HG03432 (cell line): ENCODE data around the gene TRAF4.
"Not testable (repeated sequence)": the region's sequence is repeated elsewhere in the genome, so short reads cannot be mapped to it uniquely, and the experiment has no call there.

ENCODE experiments used
- ATAC-seq: cut with Tn5 transposase; IDR thresholded peaks from one replicate; pipeline ENCODE4 v1.9.1; 2021; ENCODE audit warnings: mild to moderate bottlenecking, moderate library complexity; ENCODE audit not compliant: unreplicated experiment

The TRAF4 gene

DNA sequence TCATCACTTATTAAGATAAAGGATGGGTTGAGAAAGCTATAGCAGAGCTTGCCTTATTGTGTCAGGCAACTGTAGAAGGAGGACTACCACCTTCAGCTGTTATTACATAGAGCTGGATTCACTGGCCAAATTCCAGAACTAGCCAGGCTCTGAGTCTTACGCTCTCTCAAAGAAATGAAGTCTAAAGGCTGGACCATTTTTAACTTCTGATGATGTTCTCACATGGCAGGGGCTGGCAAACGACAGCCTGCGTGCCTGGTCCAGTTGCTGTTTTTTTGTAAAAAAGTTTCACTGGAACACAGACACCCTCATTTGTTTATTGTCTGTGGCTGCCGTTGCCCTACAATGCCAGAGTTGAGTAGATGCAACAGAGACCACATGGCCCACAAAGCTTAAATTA, 21.2 kb downstream of the TRAF4 start:
- ATAC-seq: no peak

DNA sequence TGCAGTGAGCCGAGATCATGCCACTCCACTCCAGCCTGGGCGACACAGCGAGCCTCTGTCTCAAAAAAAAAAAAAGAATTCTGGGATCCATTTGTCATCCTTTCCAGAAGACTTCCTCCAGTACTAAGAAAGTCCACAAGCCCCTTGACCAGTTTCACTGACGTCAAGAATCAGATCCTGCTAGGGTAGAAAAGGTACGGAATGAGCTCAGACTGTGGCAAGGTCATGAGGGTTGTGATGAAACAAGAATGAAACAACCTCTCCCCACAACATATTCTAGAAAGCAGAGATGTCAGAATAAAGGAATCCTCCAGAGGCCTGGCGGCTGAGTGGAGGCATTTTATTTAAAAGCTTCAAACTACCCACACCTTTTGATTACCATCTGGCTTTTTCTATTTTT, 29.9 kb downstream of the TRAF4 start:
- no peak for ATAC-seq

DNA sequence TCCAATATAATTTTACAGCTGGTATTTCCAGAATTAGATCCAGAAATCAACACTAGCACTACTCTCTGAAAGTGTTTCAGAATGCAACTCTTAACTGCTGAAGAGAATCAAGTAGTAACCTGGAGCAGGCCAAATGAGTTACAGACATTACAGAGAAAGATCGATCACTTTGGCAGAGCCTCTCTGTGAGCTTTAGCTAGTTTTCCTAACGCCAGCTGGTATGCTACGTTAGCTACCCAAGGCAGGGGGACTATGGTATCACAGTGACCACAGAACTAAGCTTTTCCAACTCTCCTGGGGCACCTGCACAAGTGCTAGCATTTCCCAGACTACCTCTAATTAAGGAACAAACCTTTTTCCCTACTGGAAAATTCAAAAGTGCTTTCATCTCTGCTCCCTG, 30.4 kb downstream of the TRAF4 start:
- no peak for ATAC-seq

DNA sequence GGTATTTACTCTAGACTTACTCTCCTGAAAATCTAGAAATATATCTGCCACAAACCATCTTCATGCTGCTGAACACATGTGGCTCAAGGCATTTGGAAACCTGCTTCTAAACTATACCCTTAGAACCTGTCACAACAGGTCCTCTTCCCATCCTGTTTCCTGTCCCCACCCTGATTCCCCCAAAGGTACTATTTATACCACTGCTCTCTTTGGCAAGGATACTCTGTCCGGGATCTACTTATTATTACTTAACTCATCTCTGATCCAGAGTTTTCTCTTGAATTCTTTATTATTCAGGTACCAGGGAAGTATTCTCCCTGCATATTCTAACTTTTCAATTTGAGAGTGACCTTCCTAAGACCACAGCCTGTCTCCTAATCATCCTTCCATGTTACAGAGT, 33.4 kb downstream of the TRAF4 start:
- ATAC-seq: no peak

DNA sequence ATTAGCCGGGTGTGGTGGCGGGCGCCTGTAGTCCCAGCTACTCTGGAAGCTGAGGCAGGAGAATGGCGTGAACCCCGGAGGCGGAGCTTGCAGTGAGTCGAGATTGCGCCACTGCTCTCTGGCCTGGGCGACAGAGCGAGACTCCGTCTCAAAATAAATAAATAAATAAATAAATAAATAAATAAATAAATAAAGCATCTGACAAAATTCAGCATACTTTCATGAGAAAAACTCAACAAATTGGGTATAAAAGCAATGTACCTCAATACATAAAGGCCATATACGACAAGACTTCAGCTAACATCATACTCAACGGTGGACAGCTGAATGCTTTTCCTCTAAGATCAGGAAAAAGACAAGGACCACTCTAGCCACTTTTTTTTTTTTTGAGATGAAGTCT, 35.8 kb downstream of the TRAF4 start:
- ATAC-seq: not testable (repeated sequence)

DNA sequence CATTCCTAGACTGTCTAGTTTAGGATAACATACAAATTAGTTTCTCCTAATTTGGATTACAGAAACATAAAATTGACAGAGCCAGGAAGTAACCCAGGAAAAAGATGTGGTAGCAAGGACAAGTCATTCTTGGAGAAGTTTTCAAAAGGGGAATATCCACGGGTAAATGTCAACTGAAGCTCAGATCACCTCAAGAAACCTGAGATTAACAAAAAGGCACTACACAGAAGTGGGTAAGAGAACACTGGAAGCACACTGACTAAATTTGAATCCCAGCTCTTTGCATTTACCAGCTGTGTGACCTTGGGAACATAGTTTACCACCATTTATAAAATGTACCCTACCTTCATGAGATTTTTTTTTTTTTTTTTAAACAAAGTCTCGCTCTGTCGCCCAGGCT, 39.4 kb downstream of the TRAF4 start:
- ATAC-seq: no peak

DNA sequence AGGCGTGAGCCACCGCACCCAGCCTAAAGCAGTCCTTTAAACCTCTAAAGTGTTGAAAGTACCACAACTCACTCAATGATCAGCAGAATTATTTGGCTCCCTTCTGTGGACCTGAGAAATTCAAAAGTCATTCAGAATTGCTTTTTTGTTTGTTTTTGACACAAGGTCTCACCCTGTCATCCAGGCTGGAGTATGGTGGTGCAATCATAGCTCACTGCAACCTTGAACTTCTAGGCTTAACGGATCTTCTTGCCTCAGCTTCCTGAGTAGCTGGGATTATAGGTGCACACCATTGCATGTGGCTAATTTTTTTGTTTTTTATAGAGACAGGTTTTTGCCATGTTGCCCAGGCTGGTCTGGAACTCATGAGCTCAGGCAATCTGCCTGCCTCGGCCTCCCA, 44.3 kb downstream of the TRAF4 start:
- no peak for ATAC-seq

DNA sequence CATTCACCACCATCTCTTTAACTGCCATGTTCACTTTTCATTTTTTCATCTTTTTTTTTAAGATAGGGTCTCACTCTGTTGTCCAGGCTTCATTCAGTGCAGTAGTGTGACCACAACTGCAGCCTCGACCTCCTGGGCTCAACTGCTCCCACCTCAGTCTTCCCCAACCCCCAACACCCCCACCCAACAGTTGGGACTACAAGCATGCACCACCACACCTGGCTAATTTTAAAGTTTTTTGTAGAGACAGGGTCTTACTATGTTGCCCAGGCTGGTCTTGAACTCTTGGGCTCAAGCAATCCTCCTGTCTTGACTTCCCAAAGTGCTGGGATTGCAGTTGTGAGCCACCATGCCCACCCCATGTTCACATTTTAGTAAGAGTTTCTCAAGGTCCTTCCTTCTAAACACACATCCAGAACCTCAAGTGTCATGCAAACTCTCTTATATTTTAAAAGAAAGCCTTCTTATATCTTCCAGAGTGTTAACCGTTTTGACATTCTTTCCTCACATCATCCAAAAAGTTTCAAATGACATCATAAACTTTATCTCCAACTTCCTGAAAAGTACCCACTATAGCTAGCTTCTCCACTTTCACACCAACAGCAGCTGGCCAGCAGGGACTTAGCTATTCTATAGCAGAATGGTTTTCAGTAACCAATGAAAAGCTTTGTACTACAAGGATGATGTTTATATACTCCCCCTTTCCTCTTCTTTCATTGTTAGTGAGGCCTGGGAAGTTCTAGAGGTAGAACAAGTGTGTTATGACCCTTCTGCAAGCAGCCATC, 49.3 kb downstream of the TRAF4 start:
- ATAC-seq: no peak

DNA sequence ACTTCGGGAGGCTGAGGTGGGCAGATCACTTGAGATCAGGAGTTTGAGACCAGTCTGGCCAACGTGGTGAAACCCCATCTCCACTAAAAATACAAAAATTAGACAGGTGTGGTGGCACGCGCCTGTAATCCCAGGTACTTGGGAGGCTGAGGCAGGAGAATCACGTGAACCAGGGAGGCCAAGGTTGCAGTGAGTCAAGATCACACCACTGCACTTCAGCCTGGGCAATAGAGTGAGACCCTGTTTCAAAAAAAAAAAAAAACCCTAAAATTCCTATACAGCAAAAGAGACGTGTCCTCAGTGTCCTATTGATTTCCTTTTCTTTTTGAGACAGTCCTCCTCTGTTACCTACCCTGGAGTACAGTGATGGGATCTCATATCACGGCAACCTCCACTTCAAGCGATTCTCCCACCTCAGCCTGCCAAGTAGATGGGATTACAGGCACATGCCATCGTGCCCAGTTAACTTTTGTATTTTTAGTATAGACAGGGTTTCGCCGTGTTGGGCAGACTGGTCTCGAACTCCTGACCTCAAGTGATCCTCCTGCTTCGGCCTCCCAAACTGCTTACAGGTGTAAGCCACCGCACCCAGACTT, 51.1 kb downstream of the TRAF4 start:
- ATAC-seq: not testable (repeated sequence)

DNA sequence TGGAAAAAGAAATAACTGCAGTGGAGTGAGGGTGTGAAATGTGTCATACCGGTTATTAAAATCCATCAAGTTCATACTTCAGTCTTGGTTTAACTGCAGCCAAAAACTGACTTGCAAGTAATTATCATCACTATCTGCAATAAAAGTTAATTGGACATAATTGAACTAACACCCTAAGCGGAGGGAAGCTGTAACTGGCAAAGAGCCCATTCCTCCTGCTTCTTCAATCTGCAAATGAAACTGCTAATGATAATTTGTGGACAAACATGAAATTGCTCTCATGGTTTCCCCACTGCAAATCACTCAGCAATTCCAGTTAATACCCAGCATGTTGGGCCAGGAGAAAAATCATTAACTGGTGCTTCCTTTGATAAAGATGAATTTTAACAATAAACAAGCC, 52.3 kb downstream of the TRAF4 start:
- ATAC-seq: no peak
